Endothelial cell (in vitro differentiated cells): ENCODE results near the gene KDM4B. TPM values are rescaled to one million over a fixed set of nuclear protein-coding genes. Genes with fewer than 3 reads are reported as not detected.

Experiments used
- DNase-seq: peaks from one replicate; pipeline ENCODE4 v3.0.0; 2021; ENCODE audit warnings: low spot score
- H3K27ac Mint-ChIP-seq: one replicate; pipeline ENCODE4 v1.8.0; 2021; ENCODE audit warnings: mixed read lengths, inconsistent platforms; ENCODE audit not compliant: unreplicated experiment
- H3K27me3 Mint-ChIP-seq: one replicate; pipeline ENCODE4 v1.8.0; 2021; ENCODE audit warnings: mild to moderate bottlenecking, moderate library complexity, mixed read lengths, inconsistent platforms; ENCODE audit not compliant: unreplicated experiment
- H3K36me3 Mint-ChIP-seq: one replicate; pipeline ENCODE4 v1.8.0; 2021; ENCODE audit warnings: mild to moderate bottlenecking, low read depth, mixed read lengths, inconsistent platforms; ENCODE audit not compliant: unreplicated experiment
- H3K4me1 Mint-ChIP-seq: one replicate; pipeline ENCODE4 v1.8.0; 2021; ENCODE audit warnings: mild to moderate bottlenecking, mixed read lengths, inconsistent platforms; ENCODE audit not compliant: unreplicated experiment
- H3K4me3 Mint-ChIP-seq: one replicate; pipeline ENCODE4 v1.8.0; 2021; ENCODE audit warnings: mild to moderate bottlenecking, mixed read lengths, inconsistent platforms; ENCODE audit not compliant: unreplicated experiment
- H3K9me3 Mint-ChIP-seq: one replicate; pipeline ENCODE4 v1.8.0; 2021; ENCODE audit warnings: mixed read lengths, inconsistent platforms; ENCODE audit not compliant: unreplicated experiment
- CTCF ChIP-seq: fragments of 200-600 bp; sonication (generic); IDR thresholded peaks from one replicate; pipeline ENCODE4 v1.5.0; 2021; ENCODE audit warnings: antibody characterized with exemption; ENCODE audit not compliant: unreplicated experiment
- total RNA-seq: library from RNA; stranded (reverse); fragmentation: NEBNext Ultra II Directional; extraction: Animal tissue kit (Norgen Biotek cat#: 25700); gene quantifications from one replicate; pipeline ENCODE4 v1.2.1, GENCODE V29; 2021; ENCODE audit not compliant: unreplicated experiment

Gene KDM4B
- total RNA-seq, 1 donor from 2014 or later: 42.4 TPM

DNA sequence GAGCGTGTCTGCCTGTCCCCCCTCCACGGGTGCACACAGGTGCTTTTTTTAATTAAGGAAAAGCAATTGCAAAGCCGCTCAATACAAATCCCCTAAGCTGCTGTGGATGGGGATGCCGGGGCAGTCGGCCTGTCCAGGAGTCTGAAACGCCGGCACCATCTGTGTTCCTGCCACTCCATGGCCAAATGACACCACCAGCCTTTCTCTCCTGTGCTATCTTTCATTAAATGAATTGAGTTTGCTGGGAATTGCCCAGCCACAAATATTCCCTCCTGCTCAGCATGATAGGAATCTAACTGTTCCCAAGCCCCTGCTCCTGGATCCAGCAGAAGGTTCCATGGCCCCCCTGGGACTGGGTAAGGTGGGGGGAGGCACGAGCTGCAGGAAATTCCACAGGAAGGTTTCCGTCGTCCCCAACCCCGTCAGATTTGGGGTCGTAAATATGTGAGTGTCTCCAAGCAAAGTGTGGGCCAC is 139.2 kb downstream of the KDM4B start:
- no peak for DNase-seq
- H3K4me3 Mint-ChIP-seq: no peak overlapping the region
- no peaks in the 10 kb centered on the region for H3K9me3 Mint-ChIP-seq
- H3K27ac Mint-ChIP-seq: no peak overlapping the region
- peaks cover 3% of the 10 kb centered on the region for H3K4me1 Mint-ChIP-seq
- peaks cover 15% of the 10 kb centered on the region for H3K36me3 Mint-ChIP-seq
- no peak for TF ChIP-seq CTCF
- peaks cover 8% of the 10 kb centered on the region for H3K27me3 Mint-ChIP-seq

DNA sequence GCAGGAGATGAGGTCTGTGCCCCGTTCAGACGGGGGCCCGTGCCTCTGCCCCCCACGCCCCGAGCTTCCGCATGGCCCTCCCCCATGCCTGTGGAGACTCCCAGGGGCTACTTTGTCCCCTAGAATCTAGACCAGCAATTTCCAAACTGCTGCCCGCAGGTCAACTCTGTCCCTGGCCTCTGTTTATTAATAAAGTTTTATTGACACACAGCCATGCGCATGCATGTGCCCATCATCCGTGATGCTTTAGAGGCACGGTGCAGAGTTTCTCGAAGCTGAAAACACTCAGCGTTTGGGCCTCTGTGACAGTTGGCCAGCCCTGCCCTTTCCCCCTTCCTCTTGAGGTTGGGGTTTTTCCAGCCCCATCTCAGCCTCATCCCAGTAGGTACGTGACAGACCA is 140.0 kb downstream of the KDM4B start:
- DNase-seq: no peak
- Mint-ChIP-seq H3K4me3 (no peak overlapping the region), H3K27ac (no peak overlapping the region), H3K9me3 (no peaks in the 10 kb centered on the region), H3K4me1 (peaks cover 3% of the 10 kb centered on the region), H3K36me3 (peaks cover 15% of the 10 kb centered on the region), H3K27me3 (peaks cover 8% of the 10 kb centered on the region)
- TF ChIP-seq CTCF: no peak

- no peaks in the 10 kb centered on the region for H3K9me3 Mint-ChIP-seq
- H3K4me3 Mint-ChIP-seq: no peak overlapping the region
- peaks cover 3% of the 10 kb centered on the region for H3K4me1 Mint-ChIP-seq
- H3K27ac Mint-ChIP-seq: no peak overlapping the region
- peaks cover 8% of the 10 kb centered on the region for H3K27me3 Mint-ChIP-seq
- peaks cover 15% of the 10 kb centered on the region for H3K36me3 Mint-ChIP-seq
- DNase-seq: no peak
- TF ChIP-seq CTCF: no peak
Measured at GRCh38 chr19:5109560-5109959, 140.6 kb downstream of the KDM4B start.

DNA sequence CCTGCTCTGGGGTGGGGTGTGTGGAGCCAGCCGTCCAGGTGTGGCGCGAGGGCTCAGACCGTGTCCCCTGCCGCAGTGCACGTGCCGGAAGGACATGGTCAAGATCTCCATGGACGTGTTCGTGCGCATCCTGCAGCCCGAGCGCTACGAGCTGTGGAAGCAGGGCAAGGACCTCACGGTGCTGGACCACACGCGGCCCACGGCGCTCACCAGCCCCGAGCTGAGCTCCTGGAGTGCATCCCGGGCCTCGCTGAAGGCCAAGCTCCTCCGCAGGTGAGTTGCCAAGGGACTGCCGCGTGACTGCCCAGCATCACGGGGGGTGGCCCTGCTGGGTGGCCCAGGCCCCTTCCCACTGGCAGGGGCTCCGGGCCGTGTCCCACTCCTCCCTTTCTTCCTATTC is 141.6 kb downstream of the KDM4B start:
- Mint-ChIP-seq H3K27ac (no peak overlapping the region), H3K4me3 (no peak overlapping the region), H3K9me3 (no peaks in the 10 kb centered on the region), H3K36me3 (peaks cover 16% of the 10 kb centered on the region), H3K27me3 (peaks cover 8% of the 10 kb centered on the region), H3K4me1 (peaks cover 3% of the 10 kb centered on the region)
- no peak for DNase-seq
- no peak for TF ChIP-seq CTCF

DNA sequence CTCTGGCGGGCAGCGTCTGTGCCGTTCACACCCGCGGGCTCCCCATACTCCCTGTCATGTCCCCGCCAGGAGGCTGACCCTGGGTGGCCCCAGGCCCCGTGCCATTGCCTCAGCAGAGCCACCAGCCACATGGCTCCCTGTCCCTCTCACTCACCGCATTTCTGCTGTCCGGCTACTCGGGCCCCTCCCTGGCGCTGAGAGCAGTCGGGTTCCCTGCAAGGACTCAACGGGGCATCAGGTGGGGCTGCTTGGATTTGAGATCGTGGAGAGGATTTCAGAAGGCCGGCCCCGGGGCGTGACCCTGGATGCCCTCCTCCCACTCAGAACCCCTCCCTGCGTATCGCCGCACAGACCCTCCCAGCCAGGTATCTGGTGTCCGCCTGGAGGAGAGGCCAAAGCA is 142.1 kb downstream of the KDM4B start:
- DNase-seq: no peak
- Mint-ChIP-seq H3K4me1 (peaks cover 3% of the 10 kb centered on the region), H3K36me3 (peaks cover 19% of the 10 kb centered on the region), H3K27me3 (peaks cover 7% of the 10 kb centered on the region), H3K4me3 (no peak overlapping the region), H3K27ac (no peak overlapping the region), H3K9me3 (no peaks in the 10 kb centered on the region)
- no peak for TF ChIP-seq CTCF
